ENCODE data around the gene SSU72.
"Not testable (repeated sequence)": the region's sequence is repeated elsewhere in the genome, so short reads cannot be mapped to it uniquely, and the experiment has no call there.

Gene SSU72

DNA sequence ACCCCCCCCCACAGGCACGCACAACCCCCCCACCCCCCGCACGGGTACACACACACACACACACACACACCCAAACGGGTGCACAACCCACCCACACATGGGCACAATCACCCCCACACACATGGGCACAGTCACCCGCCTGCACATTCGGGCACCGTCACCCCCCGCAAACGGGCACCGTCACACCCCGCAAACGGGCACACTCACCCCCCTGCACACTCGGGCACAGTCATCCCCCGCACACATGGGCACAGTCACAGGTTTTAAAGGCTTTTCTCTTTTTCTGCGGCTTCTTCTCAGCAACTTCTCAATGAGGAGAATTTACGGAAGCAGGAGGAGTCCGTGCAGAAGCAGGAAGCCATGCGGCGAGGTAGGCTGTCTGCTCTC is 56.0 kb downstream of the SSU72 start:
- not testable (repeated sequence) for H3K4me1 ChIP-seq (ENCODE audit: control insufficient read depth, insufficient read depth, low read length); H3K9ac ChIP-seq (ENCODE audit: low read length); H3K4me3 ChIP-seq (ENCODE audit: low read depth, low read length); H3K27ac ChIP-seq (ENCODE audit: low read depth, low read length); H3K9me3 ChIP-seq (ENCODE audit: control insufficient read depth, insufficient read depth, low read depth, low read length); H3K27me3 ChIP-seq (ENCODE audit: control insufficient read depth, insufficient read depth, low read length)
- H3K36me3 ChIP-seq (ENCODE audit: control insufficient read depth, insufficient read depth, low read length) = peaks cover 49% of the 10 kb centered on the region

DNA sequence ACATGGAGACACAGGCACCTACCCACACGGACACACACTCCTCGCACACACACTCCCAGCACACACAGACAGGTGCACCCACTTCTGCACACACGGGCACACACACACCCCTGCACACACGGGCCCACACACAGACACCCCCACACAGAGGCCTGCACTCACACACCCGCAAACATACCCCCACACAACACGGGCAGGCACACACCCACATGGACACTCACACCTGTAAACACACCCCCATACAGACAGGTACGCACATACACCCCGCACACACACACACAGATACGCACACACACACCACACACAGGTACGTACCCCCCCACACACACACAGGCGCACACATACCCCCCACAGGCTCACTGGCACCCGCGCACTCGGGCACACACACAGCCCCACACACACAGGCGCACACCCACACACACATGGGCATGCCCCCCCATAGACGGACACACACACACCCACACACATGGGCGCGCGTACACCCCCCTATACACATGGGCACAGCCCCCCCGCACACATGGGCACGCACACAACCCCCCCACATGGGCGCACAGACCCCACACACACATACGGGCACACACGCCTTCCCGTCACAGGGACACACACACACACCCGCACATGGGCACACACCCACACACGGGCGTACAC is 56.6 kb downstream of the SSU72 start:
- Histone ChIP-seq H3K4me1 (ENCODE audit: control insufficient read depth, insufficient read depth, low read length) (no peaks in the 10 kb centered on the region), H3K4me3 (ENCODE audit: low read depth, low read length) (no peak overlapping the region), H3K9me3 (ENCODE audit: control insufficient read depth, insufficient read depth, low read depth, low read length) (no peaks in the 10 kb centered on the region), H3K27me3 (ENCODE audit: control insufficient read depth, insufficient read depth, low read length) (no peaks in the 10 kb centered on the region), H3K27ac (ENCODE audit: low read depth, low read length) (no peak overlapping the region), H3K9ac (ENCODE audit: low read length) (no peak overlapping the region), H3K36me3 (ENCODE audit: control insufficient read depth, insufficient read depth, low read length) (peaks cover 44% of the 10 kb centered on the region)

DNA sequence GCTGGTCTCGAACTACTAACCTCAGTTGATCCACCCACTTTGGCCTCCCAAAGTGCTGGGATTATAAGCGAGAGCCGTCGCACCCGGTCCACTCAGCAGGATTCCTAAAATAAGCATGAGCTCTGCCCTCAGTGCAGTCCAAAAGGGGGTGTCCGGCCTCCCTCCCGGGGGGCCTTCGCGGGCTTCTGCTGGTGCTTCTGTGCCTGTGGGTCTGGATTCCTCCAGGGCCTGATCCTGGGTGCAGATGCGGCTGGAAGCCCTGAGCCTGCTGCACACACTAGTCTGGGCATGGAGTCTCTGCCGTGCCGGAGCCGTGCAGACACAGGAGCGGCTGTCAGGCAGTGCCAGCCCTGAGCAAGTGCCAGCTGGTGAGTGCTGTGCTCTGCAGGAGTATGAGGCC is 57.7 kb downstream of the SSU72 start:
- not testable (repeated sequence) for H3K4me3 ChIP-seq (ENCODE audit: low read depth, low read length); H3K4me1 ChIP-seq (ENCODE audit: control insufficient read depth, insufficient read depth, low read length); H3K27me3 ChIP-seq (ENCODE audit: control insufficient read depth, insufficient read depth, low read length); H3K9me3 ChIP-seq (ENCODE audit: control insufficient read depth, insufficient read depth, low read depth, low read length); H3K9ac ChIP-seq (ENCODE audit: low read length); H3K27ac ChIP-seq (ENCODE audit: low read depth, low read length)
- peaks cover 44% of the 10 kb centered on the region for H3K36me3 ChIP-seq (ENCODE audit: control insufficient read depth, insufficient read depth, low read length)

DNA sequence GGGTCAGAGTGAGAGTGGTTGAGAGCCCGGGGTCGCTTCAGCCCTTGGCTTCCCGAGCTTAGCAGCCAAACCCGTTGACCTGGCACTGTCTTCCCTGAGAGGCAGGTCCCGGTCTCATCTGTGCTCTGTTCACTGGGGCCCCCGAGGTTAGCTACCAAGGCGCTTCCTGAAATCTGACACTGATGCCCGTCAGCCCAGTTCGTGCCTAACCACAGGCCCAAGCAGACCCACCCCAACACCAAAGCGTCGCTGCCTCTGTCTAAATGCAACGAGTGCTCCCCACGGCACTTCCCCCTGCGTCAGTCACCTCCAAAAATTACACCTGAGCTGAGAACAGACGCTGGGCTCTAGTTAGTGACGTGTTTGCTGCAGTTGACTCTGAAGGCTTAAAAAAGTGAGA is 60.3 kb downstream of the SSU72 start:
- H3K9ac ChIP-seq (ENCODE audit: low read length); H3K27ac ChIP-seq (ENCODE audit: low read depth, low read length); H3K9me3 ChIP-seq (ENCODE audit: control insufficient read depth, insufficient read depth, low read depth, low read length); H3K27me3 ChIP-seq (ENCODE audit: control insufficient read depth, insufficient read depth, low read length); H3K4me3 ChIP-seq (ENCODE audit: low read depth, low read length); H3K4me1 ChIP-seq (ENCODE audit: control insufficient read depth, insufficient read depth, low read length): not testable (repeated sequence)
- H3K36me3 ChIP-seq (ENCODE audit: control insufficient read depth, insufficient read depth, low read length) = peaks cover 25% of the 10 kb centered on the region

DNA sequence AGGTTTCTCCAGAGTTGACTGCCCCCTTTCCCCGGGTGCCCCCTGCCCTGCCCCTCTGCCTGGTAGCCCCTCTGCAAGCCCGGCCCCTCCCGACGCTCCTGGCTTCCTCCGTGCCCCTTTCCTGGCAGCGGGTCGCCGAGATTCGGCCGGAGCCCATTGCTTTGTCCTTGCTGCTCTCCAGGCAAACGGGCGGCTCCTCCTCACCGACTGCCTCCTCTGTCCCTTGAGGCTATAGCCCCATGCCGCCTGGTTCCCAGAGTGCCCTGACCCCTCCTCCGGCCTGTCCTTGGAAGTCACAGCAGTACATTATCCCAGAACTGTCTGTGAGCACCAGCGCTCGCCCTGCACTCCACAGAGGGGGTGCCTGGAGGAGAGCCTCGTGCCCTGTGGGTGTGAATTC is 61.0 kb downstream of the SSU72 start:
- 0 out of 2 replicates have a peak overlapping the region, but pooled peaks have one; percentile 29 for H3K4me3 ChIP-seq (ENCODE audit: low read depth, low read length)
- not testable (repeated sequence) for H3K4me1 ChIP-seq (ENCODE audit: control insufficient read depth, insufficient read depth, low read length); H3K27ac ChIP-seq (ENCODE audit: low read depth, low read length); H3K9me3 ChIP-seq (ENCODE audit: control insufficient read depth, insufficient read depth, low read depth, low read length); H3K9ac ChIP-seq (ENCODE audit: low read length); H3K27me3 ChIP-seq (ENCODE audit: control insufficient read depth, insufficient read depth, low read length)
- peaks cover 25% of the 10 kb centered on the region for H3K36me3 ChIP-seq (ENCODE audit: control insufficient read depth, insufficient read depth, low read length)

DNA sequence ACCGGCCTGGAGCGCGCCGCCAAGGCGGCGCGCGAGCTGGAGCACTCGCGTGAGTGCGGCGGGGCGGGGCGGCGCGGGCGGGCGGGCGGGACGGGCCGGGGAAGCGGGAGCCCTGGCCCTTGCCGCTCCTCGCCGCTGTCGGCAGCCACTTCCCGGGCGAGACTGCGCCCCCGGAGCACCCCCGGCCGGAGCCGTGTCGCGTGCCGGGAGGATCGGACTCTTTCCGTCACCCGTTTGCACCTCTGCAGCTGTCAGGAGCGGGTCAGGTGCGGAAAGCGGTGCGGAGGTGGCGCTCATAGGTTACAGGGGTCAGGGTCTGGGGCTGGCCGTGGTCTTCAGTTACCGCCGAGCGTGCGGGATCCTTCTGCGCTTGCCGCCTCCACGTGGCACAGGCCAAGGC is 62.2 kb downstream of the SSU72 start:
- not testable (repeated sequence) for H3K27ac ChIP-seq (ENCODE audit: low read depth, low read length); H3K4me1 ChIP-seq (ENCODE audit: control insufficient read depth, insufficient read depth, low read length); H3K27me3 ChIP-seq (ENCODE audit: control insufficient read depth, insufficient read depth, low read length); H3K9me3 ChIP-seq (ENCODE audit: control insufficient read depth, insufficient read depth, low read depth, low read length)
- Histone ChIP-seq H3K9ac (ENCODE audit: low read length) (peak overlapping the region; percentile 70), H3K36me3 (ENCODE audit: control insufficient read depth, insufficient read depth, low read length) (peaks cover 14% of the 10 kb centered on the region), H3K4me3 (ENCODE audit: low read depth, low read length) (peak overlapping the region; percentile 80)

DNA sequence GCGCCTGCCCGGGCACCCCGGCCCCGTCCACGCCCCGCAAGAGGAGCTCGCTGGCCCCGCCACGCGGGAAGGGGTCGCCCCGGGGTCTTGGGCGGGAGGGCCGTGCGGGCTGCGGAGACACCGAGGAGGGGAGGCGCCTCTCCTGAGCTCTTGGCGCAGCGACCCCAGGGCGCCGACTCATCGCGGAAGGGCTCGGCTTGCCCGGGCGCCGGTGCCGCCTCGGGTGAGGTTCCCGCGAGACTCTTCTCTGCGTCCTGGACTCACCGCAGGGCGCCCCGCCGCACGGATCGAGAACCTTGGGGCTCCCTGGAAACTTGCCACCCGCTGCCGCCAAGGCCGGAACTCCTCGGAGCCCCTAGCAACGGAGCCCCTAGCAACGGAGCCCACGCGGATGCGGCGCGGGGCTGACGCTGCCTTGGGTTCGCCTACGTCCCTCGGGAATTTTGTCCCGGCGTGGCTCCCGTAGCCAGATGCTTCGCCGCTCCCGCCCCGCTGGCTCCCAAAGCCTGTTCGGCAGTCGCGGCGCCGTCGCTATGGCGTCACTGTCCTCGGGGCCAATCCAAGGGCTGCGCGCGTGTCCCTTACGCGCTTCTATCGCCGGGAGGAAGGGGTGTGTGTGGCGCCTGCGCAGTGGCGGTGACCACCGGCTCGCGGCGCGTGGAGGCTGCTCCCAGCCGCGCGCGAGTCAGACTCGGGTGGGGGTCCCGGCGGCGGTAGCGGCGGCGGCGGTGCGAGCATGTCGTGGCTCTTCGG is 63.0 kb downstream of the SSU72 start, which contains the start of gene ATAD3A:
Gene ATAD3A (plus strand): TSS at position 630 of the 753 bp plus-strand sequence. CDS start 107 bp downstream, at position 737.
- Histone ChIP-seq H3K27ac (ENCODE audit: low read depth, low read length) (peak within 1 kb of the TSS; percentile 77), H3K9me3 (ENCODE audit: control insufficient read depth, insufficient read depth, low read depth, low read length) (no peaks in the 10 kb centered on the region)

DNA sequence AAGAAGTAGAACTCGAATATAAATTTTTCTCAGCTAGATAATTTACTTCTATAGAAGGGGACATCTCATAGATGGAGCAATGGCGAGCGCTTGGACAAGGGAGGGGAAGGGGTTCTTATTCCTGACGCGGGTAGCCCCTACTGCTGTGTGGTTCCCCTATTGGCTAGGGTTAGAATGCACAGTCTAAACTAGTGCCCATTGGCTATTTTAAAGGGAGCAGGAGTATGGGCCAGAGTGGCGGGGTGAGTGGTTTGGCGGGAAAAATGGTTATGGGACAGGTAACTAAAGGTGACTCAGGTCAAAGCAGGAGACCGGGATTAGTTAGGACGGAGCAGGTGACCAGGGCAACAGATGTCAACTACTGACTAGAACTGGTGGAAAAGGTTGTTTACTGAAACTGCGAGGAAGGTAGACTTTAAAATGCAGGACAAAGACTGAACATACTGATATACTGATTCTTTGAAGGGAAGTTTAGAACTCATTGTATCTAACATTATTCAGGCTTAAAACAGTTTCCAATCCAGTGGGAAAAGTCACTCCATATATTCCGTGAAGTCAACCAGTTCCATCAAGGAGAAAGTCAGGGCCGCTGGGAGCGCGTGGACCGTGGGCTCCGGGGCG is 63.6 kb downstream of the SSU72 start:
- no peaks in the 10 kb centered on the region for H3K9me3 ChIP-seq (ENCODE audit: control insufficient read depth, insufficient read depth, low read depth, low read length)
- H3K4me3 ChIP-seq (ENCODE audit: low read depth, low read length) = peak overlapping the region; percentile 80
- H3K27me3 ChIP-seq (ENCODE audit: control insufficient read depth, insufficient read depth, low read length) = no peaks in the 10 kb centered on the region
- peak overlapping the region; percentile 77 for H3K27ac ChIP-seq (ENCODE audit: low read depth, low read length)
- peaks cover 7% of the 10 kb centered on the region for H3K36me3 ChIP-seq (ENCODE audit: control insufficient read depth, insufficient read depth, low read length)
- peak overlapping the region; percentile 91 for H3K9ac ChIP-seq (ENCODE audit: low read length)
- peaks cover 5% of the 10 kb centered on the region; the same call in 1 of the 2 replicates for H3K4me1 ChIP-seq (ENCODE audit: control insufficient read depth, insufficient read depth, low read length)

More for the DNA sequence above, 63.0 kb downstream of the SSU72 start, which contains the start of gene ATAD3A:
- peak within 1 kb of the TSS; percentile 91 for H3K9ac ChIP-seq (ENCODE audit: low read length)
- peaks cover 10% of the 10 kb centered on the region for H3K36me3 ChIP-seq (ENCODE audit: control insufficient read depth, insufficient read depth, low read length)
- no peaks in the 10 kb centered on the region for H3K27me3 ChIP-seq (ENCODE audit: control insufficient read depth, insufficient read depth, low read length)
- peak within 1 kb of the TSS; percentile 80 for H3K4me3 ChIP-seq (ENCODE audit: low read depth, low read length)
- peaks cover 5% of the 10 kb centered on the region; the same call in 1 of the 2 replicates for H3K4me1 ChIP-seq (ENCODE audit: control insufficient read depth, insufficient read depth, low read length)

DNA sequence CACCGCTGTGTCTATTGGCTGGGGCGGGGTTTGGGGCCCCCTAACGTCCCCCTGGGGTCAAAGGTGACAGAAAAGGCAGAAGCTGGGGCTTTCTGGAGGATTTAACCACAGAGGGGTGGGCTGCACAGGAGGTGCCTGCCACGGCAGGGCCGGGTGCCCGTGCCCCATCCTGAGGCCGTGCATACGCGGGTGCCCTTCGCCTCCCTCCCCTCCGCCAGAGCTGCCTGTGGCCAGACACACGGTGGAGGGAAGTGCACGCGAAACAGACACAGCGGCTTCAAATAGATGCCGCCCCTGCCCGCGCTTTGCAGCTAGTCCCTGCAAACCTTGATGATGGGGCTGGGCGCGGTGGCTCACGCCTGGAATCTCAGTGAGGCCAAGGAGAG is 65.2 kb downstream of the SSU72 start:
- H3K4me3 ChIP-seq (ENCODE audit: low read depth, low read length); H3K9ac ChIP-seq (ENCODE audit: low read length); H3K27ac ChIP-seq (ENCODE audit: low read depth, low read length); H3K27me3 ChIP-seq (ENCODE audit: control insufficient read depth, insufficient read depth, low read length); H3K9me3 ChIP-seq (ENCODE audit: control insufficient read depth, insufficient read depth, low read depth, low read length); H3K36me3 ChIP-seq (ENCODE audit: control insufficient read depth, insufficient read depth, low read length); H3K4me1 ChIP-seq (ENCODE audit: control insufficient read depth, insufficient read depth, low read length): not testable (repeated sequence)

DNA sequence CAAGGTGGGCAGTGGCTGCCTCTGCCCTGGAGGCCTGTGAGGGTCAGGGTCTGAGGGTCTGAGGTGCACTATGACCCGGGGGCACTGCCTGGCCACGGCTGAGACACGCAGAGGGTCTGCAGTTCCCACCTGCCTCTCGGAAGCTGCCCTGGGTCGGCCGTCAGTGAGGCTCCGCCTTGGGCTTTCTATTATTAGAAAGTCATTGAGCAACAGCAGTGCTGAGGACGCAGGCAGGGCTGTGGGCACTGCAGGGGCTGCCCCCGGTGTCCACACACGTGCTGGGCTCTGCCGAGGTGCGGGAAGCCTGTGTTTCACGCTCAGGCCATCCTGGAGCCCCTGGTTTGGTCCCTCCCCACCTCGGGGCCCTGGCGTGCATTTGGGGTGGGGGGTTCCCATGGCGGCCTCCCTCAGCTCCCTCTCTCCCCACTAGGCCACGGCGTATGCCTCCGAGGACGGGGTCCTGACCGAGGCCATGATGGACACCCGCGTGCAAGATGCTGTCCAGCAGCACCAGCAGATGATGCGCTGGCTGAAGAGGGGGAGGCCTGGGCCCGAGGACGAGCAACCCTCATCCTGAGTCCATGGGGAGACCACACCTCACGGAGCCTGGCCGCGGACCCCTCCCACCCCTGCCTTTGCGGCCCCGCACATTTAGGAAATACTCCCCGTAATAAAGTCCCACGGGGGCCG is 65.7 kb downstream of the SSU72 start:
- H3K27me3 ChIP-seq (ENCODE audit: control insufficient read depth, insufficient read depth, low read length); H3K27ac ChIP-seq (ENCODE audit: low read depth, low read length); H3K36me3 ChIP-seq (ENCODE audit: control insufficient read depth, insufficient read depth, low read length); H3K4me1 ChIP-seq (ENCODE audit: control insufficient read depth, insufficient read depth, low read length); H3K9me3 ChIP-seq (ENCODE audit: control insufficient read depth, insufficient read depth, low read depth, low read length); H3K9ac ChIP-seq (ENCODE audit: low read length); H3K4me3 ChIP-seq (ENCODE audit: low read depth, low read length): not testable (repeated sequence)

DNA sequence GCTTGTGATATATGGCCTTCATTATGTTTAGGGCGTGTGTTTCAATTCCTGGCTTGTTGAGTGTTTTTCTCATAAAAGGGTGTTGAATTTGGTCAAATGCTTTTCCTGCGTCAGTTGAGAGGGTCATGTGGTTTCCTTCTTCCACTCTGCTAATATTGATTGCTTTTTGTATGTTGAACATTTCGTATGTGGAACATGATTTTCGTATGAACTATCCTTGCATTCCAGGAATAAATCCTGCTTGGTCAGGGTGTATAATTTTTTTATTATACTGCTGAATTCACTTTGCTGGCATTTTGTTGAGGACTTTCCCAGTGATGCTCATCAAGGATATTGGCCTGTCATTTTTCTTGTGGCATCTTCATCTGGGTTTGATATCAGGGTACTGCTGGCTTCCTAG is 67.4 kb downstream of the SSU72 start:
- Histone ChIP-seq H3K9ac (ENCODE audit: low read length) (no peak overlapping the region), H3K36me3 (ENCODE audit: control insufficient read depth, insufficient read depth, low read length) (no peaks in the 10 kb centered on the region), H3K9me3 (ENCODE audit: control insufficient read depth, insufficient read depth, low read depth, low read length) (no peaks in the 10 kb centered on the region), H3K27me3 (ENCODE audit: control insufficient read depth, insufficient read depth, low read length) (no peaks in the 10 kb centered on the region), H3K27ac (ENCODE audit: low read depth, low read length) (no peak overlapping the region), H3K4me1 (ENCODE audit: control insufficient read depth, insufficient read depth, low read length) (peaks cover 5% of the 10 kb centered on the region; the same call in 1 of the 2 replicates), H3K4me3 (ENCODE audit: low read depth, low read length) (no peak overlapping the region)
